Adrenal gland (tissue), 12 donors: ENCODE measurements around the gene ZNG1A. TPM values are rescaled to one million over a fixed set of nuclear protein-coding genes. Genes with fewer than 3 reads are reported as not detected.
"Not testable (repeated sequence)": the region's sequence is repeated elsewhere in the genome, so short reads cannot be mapped to it uniquely, and the experiment has no call there.

ENCODE experiments used
- DNase-seq, 7 donors: peaks; one replicate each; pipeline ENCODE4 v3.0.0-alpha.2; 2019 to 2020
- H3K27ac ChIP-seq, 5 donors: fragments of 200-600 bp; sonication (generic) in 4 of 5; 1 replicate in 3 of 5; 2 replicates in 2 of 5; pipeline versions ENCODE4 v1.5.1 to v1.8.0; 2016 to 2020; ENCODE audit warnings: mild to moderate bottlenecking in 1 of 5
- H3K27me3 ChIP-seq: fragments of 200-600 bp; 2 replicates; pipeline ENCODE4 v1.8.0; 2021
- H3K36me3 ChIP-seq, 2 donors: fragments of 200-600 bp; replicated peaks in 1 of 2; 1 replicate in 1 of 2; 2 replicates in 1 of 2; pipeline versions ENCODE4 v1.5.1 to v1.8.0; 2018 to 2022
- H3K4me1 ChIP-seq, 2 donors: fragments of 200-600 bp; replicated peaks in 1 of 2; 1 replicate in 1 of 2; 2 replicates in 1 of 2; pipeline versions ENCODE4 v1.5.1 to v1.8.0; 2018 to 2021
- H3K4me3 ChIP-seq, 4 donors: fragments of 200-600 bp; sonication (generic) in 3 of 4; one replicate each; pipeline ENCODE4 v1.5.1; 2016 to 2018
- H3K9me3 ChIP-seq, 3 donors: fragments of 200-600 bp; sonication (generic) in 1 of 3; replicated peaks in 1 of 3; 1 replicate in 2 of 3; 2 replicates in 1 of 3; pipeline versions ENCODE4 v1.5.1 to v1.8.0; 2016 to 2021
- CTCF ChIP-seq, 6 experiments: fragments of 450-650 bp in 4 of 6; fragments of 200-600 bp in 2 of 6; sonication (generic) in 1 of 6; IDR thresholded peaks; 1 replicate in 5 of 6; 2 replicates in 1 of 6; pipeline versions ENCODE4 v1.5.1 to v1.8.0; 2016 to 2021; ENCODE audit warnings: antibody characterized with exemption in 6 of 6, mild to moderate bottlenecking in 2 of 6, moderate library complexity in 1 of 6
- POLR2A ChIP-seq, 2 donors: fragments of 450-650 bp; IDR thresholded peaks; one replicate each; pipeline ENCODE4 v1.6.1; 2017; ENCODE audit warnings: antibody characterized with exemption in 2 of 2, mild to moderate bottlenecking in 2 of 2, moderate library complexity in 1 of 2
- WGBS, 4 donors: extraction: QIAGEN DNeasy Blood & Tissue Kit in 2 of 4; methylation state at CpG; one replicate each; pipeline versions ENCODE4 v1.1.5 to v1.1.7; 2013 to 2017; 5-methylcytosine and 5-hydroxymethylcytosine counted together
- intact Hi-C, 2 donors: fragments of 100-400 bp; cut with DNase I; formaldehyde crosslinking; loops; one replicate each; pipeline versions ENCODE4 v1.14.1 to v1.15.0; 2022 to 2023
- polyA plus RNA-seq, 3 donors: library from polyadenylated mRNA; stranded (reverse); fragments of 200-250 nt in 2 of 3; fragments of 350-450 nt in 1 of 3; fragmentation: Illumina TruSeq in 1 of 3; extraction: RNeasy Lipid Tissue Mini Kit (QIAGEN cat#74804) in 1 of 3; gene quantifications; one replicate each; pipeline ENCODE4 v1.2.3, GENCODE V29; 2013 to 2014
- total RNA-seq, 9 donors: library from RNA; depleted of rRNA in 4 of 9; stranded (reverse); fragments of >200 nt in 4 of 9; fragments of 120-200 nt in 1 of 9; fragmentation: NEBNext Ultra II Directional in 1 of 9; extraction: Animal tissue kit (Norgen Biotek cat#: 25700) in 1 of 9; gene quantifications; one replicate each; pipeline versions ENCODE4 v1.1.0 to v1.2.4, GENCODE V29; 2013 to 2023
- donor health status: healthy with polysubstance abuse.
- donor health status: Bipolar disorder and iron deficiency.
- donor health status: DM: yes; HTN: yes; CAD: no.
- donor health status: DM: no; HTN: no; CAD: no.
- donor health status: DM: no; HTN: no; CAD: no.
- donor health status: DM: yes; HTN: yes; CAD: no.

ZNG1A gene
- total and polyA plus RNA-seq, 12 donors: 19.4 to 114 (median 45.0) TPM

GRCh38 chr9:214648-215493, 36.0 kb upstream of the ZNG1A start, which contains the start of gene DOCK8:
Gene DOCK8, plus strand, starts transcription at chr9:214865. Its CDS starts 112 bp downstream, at chr9:214977.
- peak in 4 of 6 experiments; percentile 10 to 64 (median 44) for TF ChIP-seq CTCF (IDR thresholded peaks at IDR 0.05)
- TF ChIP-seq POLR2A (IDR thresholded peaks at IDR 0.05): peak in 1 of 2 donors; percentile 69
- WGBS, 4 donors: 0 to 1% (median 0%) methylated on average over 10 to 103 of the region's 103 CpGs
- peak within 1 kb of the TSS; percentile 71 to 95 (median 88) for H3K27ac ChIP-seq
- H3K4me1 ChIP-seq: peaks cover 32 to 54% of the 10 kb centered on the region in 2 donors
- DNase-seq: peak; percentile 73 to 79 (median 76)
- no peaks in the 10 kb centered on the region for H3K9me3 ChIP-seq
- no peaks in the 10 kb centered on the region for H3K27me3 ChIP-seq
- intact Hi-C loops: no loop called here
- H3K36me3 ChIP-seq: no peaks in the 10 kb centered on the region
- peak within 1 kb of the TSS in 3 of 4 donors; percentile 25 to 82 (median 42) for H3K4me3 ChIP-seq

GRCh38 chr9:214351-214647, 35.4 kb upstream of the ZNG1A start:
- H3K4me1 ChIP-seq: peaks cover 32 to 53% of the 10 kb centered on the region in 2 donors
- WGBS, 4 donors: 1 to 7% (median 2%) methylated on average over 5 to 14 of the region's 14 CpGs
- peak overlapping the region in 2 of 4 donors; percentile 25 to 82 for H3K4me3 ChIP-seq
- H3K36me3 ChIP-seq: no peaks in the 10 kb centered on the region
- no peak for DNase-seq
- no peaks in the 10 kb centered on the region for H3K27me3 ChIP-seq
- H3K9me3 ChIP-seq: no peaks in the 10 kb centered on the region
- intact Hi-C loops: no loop called here
- peak overlapping the region; percentile 71 to 95 (median 88) for H3K27ac ChIP-seq
- no peak for TF ChIP-seq CTCF (IDR thresholded peaks at IDR 0.05)
- no peak for TF ChIP-seq POLR2A (IDR thresholded peaks at IDR 0.05)

- Histone ChIP-seq H3K27ac (peak overlapping the region in 3 of 5 donors; percentile 88 to 95 (median 90)), H3K4me1 (peaks cover 32 to 49% of the 10 kb centered on the region in 2 donors), H3K4me3 (peak overlapping the region in 2 of 4 donors; percentile 25 to 82)
- H3K36me3 ChIP-seq, H3K9me3 ChIP-seq, H3K27me3 ChIP-seq, DNase-seq, intact Hi-C loops: not testable (repeated sequence)
- WGBS, 4 donors: 84 to 92% (median 88%) methylated on average over 24 of the region's 24 CpGs
Observed at GRCh38 chr9:213901-214300, 35.0 kb upstream of the ZNG1A start.

GRCh38 chr9:212297-212696, 33.4 kb upstream of the ZNG1A start:
- Histone ChIP-seq H3K4me3 (peak overlapping the region in 1 of 4 donors; percentile 25), H3K27ac (peak overlapping the region; percentile 79 to 92 (median 87)), H3K27me3 (no peaks in the 10 kb centered on the region), H3K36me3 (no peaks in the 10 kb centered on the region), H3K9me3 (no peaks in the 10 kb centered on the region), H3K4me1 (peaks cover 32 to 34% of the 10 kb centered on the region in 2 donors)
- intact Hi-C loops: no loop called here
- no peak for TF ChIP-seq POLR2A (IDR thresholded peaks at IDR 0.05)
- no peak for TF ChIP-seq CTCF (IDR thresholded peaks at IDR 0.05)
- DNase-seq: peak in 2 of 7 donors; percentile 27 to 39
- 29 to 54% (median 46%) methylated on average over 3 of the region's 3 CpGs for WGBS, 4 donors
